GM12892 (cell line): ENCODE data around the gene ANKRD6.

Experiments
- DNase-seq: peaks from one replicate; pipeline ENCODE4 v3.0.0; 2011; ENCODE audit not compliant: insufficient read length
- FAIRE-seq: peaks from 2 replicates; lab custom pipeline; 2011; peaks lifted over from hg19 to GRCh38; lab: Jason Lieb, UNC
- POLR2A ChIP-seq: IDR thresholded peaks from 2 replicates; pipeline ENCODE4 v1.6.1; 2011; ENCODE audit warnings: low read depth, low read length, control low read depth
- POLR2AphosphoS5 ChIP-seq: IDR thresholded peaks from 2 replicates; pipeline ENCODE4 v1.6.1; 2011; ENCODE audit warnings: low read depth, low read length, control low read depth
- TAF1 ChIP-seq: IDR thresholded peaks from 2 replicates; pipeline ENCODE4 v1.6.1; 2011; ENCODE audit warnings: low read depth, mild to moderate bottlenecking, control low read depth, low read length, borderline replicate concordance

Gene ANKRD6

DNA sequence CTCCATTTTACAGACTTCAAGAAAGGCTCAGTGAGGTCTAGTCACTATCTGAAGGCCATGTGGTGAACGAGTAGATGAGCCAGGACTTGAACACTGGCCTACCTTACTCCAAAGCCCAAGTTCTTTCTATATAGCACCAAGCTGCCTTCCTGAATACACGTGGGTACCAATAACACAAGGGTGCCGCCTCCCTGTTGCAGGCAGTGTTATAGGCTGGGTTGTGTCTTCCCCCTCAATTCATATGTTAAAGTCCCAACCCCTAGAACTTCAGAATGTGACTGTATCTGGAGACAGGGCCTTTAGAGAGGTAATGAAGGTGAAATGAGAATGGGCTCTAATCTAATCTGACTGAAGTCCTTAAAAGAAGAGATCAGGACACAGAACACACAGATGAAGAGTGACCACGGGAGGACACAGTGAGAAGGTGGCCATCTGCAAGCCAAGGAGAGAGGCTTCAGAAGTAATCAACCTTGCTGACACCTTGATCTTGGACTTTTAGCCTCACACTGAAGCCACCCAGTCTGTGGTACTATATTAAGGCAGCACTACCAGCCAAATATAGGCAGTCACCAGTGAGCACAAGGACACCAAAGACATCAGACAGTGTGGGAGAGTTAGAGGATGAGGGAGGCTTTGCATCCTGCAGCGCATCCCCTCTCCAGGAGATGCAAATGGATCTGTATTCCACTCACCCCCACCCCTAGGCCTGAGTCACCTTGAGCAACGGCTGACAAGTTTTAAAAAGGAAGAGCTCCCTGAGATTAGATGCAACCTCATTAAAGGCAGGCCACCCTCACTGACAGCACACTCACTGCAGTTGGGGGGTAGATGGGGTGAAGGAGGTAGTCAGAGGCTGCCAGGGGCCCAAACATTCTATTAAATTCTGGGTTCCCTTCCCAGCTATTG is 246.5 kb downstream of the ANKRD6 start:
- no peak for DNase-seq
- FAIRE-seq: no peak
- TF ChIP-seq TAF1: no peak
- no peak for TF ChIP-seq POLR2A
- TF ChIP-seq POLR2AphosphoS5: no peak

DNA sequence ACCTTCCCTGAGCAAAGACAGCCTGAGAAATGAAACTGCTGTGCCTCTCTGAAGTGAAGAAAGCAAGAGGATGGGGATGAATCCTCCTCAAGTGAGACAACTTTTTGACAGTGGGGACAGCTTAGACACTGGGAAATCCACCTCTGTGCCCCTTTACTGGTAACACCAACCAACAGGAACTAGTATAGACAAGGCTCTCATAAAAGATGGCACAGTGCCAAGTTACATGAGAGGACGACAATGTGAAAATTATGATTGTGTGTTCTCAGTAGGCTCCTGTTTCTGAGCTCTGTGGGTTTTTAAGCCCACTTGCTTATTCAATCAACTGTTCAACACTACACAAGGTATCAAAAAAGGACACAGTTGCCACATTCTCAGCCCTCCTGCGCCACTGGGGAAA is 247.2 kb downstream of the ANKRD6 start:
- no peak for FAIRE-seq
- no peak for DNase-seq
- TF ChIP-seq POLR2AphosphoS5 (no peak), TAF1 (no peak), POLR2A (no peak)

DNA sequence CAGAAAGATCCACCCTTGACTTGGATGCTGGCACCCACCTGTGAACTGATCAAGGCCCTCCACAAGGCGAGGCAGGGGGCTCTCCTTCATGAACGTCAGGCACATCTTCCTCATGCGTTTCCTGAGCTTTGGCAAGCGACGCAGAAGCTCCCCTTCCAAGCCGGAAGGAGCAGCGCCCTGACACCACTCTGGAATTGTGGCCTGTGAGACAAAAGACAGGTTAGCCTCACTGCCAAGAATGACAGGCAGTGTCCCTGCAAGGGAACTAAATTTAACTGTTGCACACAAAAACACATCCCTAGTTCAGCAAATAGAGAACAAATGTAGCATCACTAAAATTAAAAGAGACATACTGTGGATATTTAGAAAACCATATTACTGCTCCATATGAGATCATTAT is 247.6 kb downstream of the ANKRD6 start:
- FAIRE-seq: no peak
- no peak for DNase-seq
- no peak for TF ChIP-seq TAF1

DNA sequence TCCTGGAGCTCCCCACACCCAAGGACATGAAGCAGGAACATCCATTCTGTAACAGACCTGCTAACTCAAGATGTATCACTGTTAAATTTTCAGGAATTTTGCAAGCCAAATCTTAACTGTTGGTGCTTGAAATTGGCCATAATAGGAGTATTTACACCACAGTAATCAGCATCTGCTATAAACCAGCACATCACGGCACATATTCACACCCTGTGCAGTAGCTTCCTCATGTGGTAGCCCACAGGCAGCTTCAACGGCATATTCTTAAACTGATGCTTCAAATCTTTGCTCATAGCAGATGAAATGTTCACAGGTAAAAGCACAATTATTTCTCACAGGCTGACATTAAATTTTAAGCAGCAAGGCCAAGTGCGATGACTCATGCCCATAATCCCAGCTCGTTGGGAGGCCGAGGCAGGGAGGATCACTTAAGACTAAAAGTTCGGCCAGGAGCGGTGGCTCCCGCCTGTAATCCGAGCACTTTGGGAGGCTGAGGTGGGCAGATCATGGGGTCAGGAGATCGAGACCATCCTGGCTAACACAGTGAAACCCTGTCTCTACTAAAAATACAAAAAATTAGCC is 249.1 kb downstream of the ANKRD6 start:
- no peak for TF ChIP-seq POLR2AphosphoS5
- TF ChIP-seq TAF1: no peak
- no peak for TF ChIP-seq POLR2A
- FAIRE-seq: no peak

DNA sequence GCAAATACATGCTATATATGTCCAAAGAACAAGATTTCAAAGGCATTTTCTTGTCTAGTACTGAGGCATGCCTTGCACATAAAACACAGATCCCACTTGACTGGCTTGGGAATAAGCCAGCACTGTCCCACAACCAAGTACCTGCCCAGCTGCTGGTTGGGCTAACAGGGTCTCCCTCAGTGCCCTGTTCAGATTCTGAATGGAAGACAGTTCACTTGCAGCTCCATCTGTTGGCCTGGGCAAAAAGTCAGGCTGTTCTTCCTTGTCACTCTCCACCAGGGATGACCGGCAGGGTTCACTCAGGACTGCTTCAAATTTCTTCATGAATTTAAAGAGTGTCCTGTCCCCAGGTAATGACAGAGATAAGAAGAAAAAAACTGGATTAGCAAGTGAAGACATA is 250.0 kb downstream of the ANKRD6 start:
- no peak for TF ChIP-seq POLR2AphosphoS5
- no peak for TF ChIP-seq POLR2A
- no peak for TF ChIP-seq TAF1
- FAIRE-seq: no peak
- DNase-seq: no peak

More for the DNA sequence above, 249.1 kb downstream of the ANKRD6 start:
- DNase-seq: no peak
